Panc1 (cell line): ENCODE measurements around the gene SUV39H1. TPM values are rescaled to one million over a fixed set of nuclear protein-coding genes. Genes with fewer than 3 reads are reported as not detected.
A peak's percentile ranks its signal among the peaks of the same experiment; 100 is the strongest.

Source experiments
- ATAC-seq: fragments of 200-7000 bp; cut with Tn5 transposase; 2 replicates; pipeline ENCODE4 v1.9.1; 2020; ENCODE audit warnings: mild to moderate bottlenecking, moderate library complexity
- BruUV-seq: library from RNA; stranded (reverse); fragments of 400-500 nt; replicated peaks from 2 replicates; lab custom pipeline; 2021; lab: Mats Ljungman, UMichigan
- CTCF ChIA-PET: fragments of 300-600 bp; sonication (Branson Sonifier 250); formaldehyde crosslinking; loops from one replicate; lab custom pipeline; 2022; ENCODE audit warnings: antibody characterized with exemption; lab: Charles Lee
- POLR2A ChIA-PET: fragments of 300-600 bp; sonication (Branson Sonifier 250); formaldehyde crosslinking; loops from one replicate; lab custom pipeline; 2022; ENCODE audit warnings: antibody characterized with exemption; lab: Charles Lee
- DNase-seq: peaks from one replicate; pipeline ENCODE4 v3.0.0-alpha.2; 2010; ENCODE audit warnings: low read depth, low spot score
- H3K27ac ChIP-seq: 2 replicates; pipeline ENCODE4 v1.5.1; 2011; ENCODE audit warnings: mild to moderate bottlenecking, low read length, inconsistent platforms
- H3K27me3 ChIP-seq: fragments of 200-500 bp; sonication (Bioruptor generic); 2 replicates; pipeline ENCODE4 v1.6.0; 2014; ENCODE audit warnings: low read length, inconsistent platforms; ENCODE audit not compliant: control insufficient read depth, insufficient read depth
- H3K36me3 ChIP-seq: fragments of 200-500 bp; sonication (Bioruptor generic); 2 replicates; pipeline ENCODE4 v1.5.1; 2014; ENCODE audit warnings: inconsistent platforms, mild to moderate bottlenecking, low read length, moderate library complexity; ENCODE audit not compliant: control insufficient read depth, insufficient read depth
- H3K4me1 ChIP-seq: 2 replicates; pipeline ENCODE4 v1.5.1; 2011; ENCODE audit warnings: inconsistent platforms, mild to moderate bottlenecking, low read length, moderate library complexity; ENCODE audit not compliant: control insufficient read depth, insufficient read depth
- H3K4me3 ChIP-seq, 2 experiments: 2 replicates each; pipeline ENCODE4 v1.5.1; 2011 to 2012; ENCODE audit warnings: low read depth in 2 of 2, low read length in 2 of 2, mild to moderate bottlenecking in 2 of 2, inconsistent platforms in 1 of 2, moderate library complexity in 1 of 2
- H3K9me3 ChIP-seq: fragments of 200-500 bp; sonication (Bioruptor generic); 2 replicates; pipeline ENCODE4 v1.5.1; 2014; ENCODE audit warnings: low read depth, mild to moderate bottlenecking, inconsistent platforms, low read length, moderate library complexity; ENCODE audit not compliant: control insufficient read depth, insufficient read depth
- POLR2AphosphoS5 ChIP-seq: IDR thresholded peaks from 2 replicates; pipeline ENCODE4 v1.6.1; 2012; ENCODE audit warnings: mild to moderate bottlenecking, low read depth, low read length, moderate library complexity
- SIN3A ChIP-seq: IDR thresholded peaks from 2 replicates; pipeline ENCODE4 v1.6.1; 2012; ENCODE audit warnings: low read depth, mild to moderate bottlenecking, low read length, moderate library complexity, borderline replicate concordance; ENCODE audit not compliant: insufficient read depth
- TCF7L2 ChIP-seq: IDR thresholded peaks from 2 replicates; pipeline ENCODE4 v1.6.1; 2011; ENCODE audit warnings: mild to moderate bottlenecking, low read depth, low read length, inconsistent platforms
- in situ Hi-C: cut with HindIII; loops from 2 replicates; pipeline ENCODE4 v1.10.0; 2016; ENCODE audit warnings: low sequenced_read_pairs, low pct_unique_long_range_greater_than_20kb
- intact Hi-C: fragments of 100-400 bp; cut with micrococcal nuclease; formaldehyde crosslinking; loops from one replicate; pipeline ENCODE4 v1.10.0; 2022; ENCODE audit not compliant: unreplicated experiment
- total RNA-seq: library from RNA; stranded (reverse); gene quantifications from one replicate; pipeline ENCODE4 v1.2.1, GENCODE V29; 2021; ENCODE audit not compliant: unreplicated experiment
- TF ChIP-seq, protein P1 (sequence below): fragments of 450-650 bp; IDR thresholded peaks from 2 replicates; pipeline ENCODE4 v1.5.1; 2017; ENCODE audit warnings: mild to moderate bottlenecking
- TF ChIP-seq, protein P2 (sequence below), 2 experiments: IDR thresholded peaks; 2 replicates each; pipeline ENCODE4 v1.6.1; 2011 to 2012; ENCODE audit warnings: low read depth in 2 of 2, control low read depth in 1 of 2, low read length in 1 of 2, mild to moderate bottlenecking in 1 of 2, moderate library complexity in 1 of 2; ENCODE audit not compliant: insufficient read depth in 1 of 2

SUV39H1 gene
- total RNA-seq, 1 experiment from 2014 or later, result 25.6 TPM

DNA sequence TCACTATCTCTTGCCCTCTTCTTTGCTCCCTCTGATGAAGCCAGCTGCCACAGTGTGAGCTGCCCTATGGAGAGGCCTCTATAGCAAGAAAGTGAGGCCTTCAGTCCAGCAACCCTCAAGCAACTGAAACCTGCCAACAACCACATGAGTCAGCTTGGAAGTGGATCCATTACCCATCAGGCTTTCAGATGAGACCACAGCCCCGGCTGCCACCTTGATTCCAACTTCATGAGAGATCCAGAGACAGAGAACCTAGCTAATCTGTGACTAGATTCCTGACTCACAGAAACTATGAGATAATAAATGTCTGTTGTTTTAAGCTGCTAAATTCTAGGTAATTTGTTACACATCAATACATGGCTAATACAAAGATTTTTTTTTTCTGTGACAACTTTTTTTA is 33.3 kb upstream of the SUV39H1 start (continued):
- TF ChIP-seq TCF7L2, result no peak

DNA sequence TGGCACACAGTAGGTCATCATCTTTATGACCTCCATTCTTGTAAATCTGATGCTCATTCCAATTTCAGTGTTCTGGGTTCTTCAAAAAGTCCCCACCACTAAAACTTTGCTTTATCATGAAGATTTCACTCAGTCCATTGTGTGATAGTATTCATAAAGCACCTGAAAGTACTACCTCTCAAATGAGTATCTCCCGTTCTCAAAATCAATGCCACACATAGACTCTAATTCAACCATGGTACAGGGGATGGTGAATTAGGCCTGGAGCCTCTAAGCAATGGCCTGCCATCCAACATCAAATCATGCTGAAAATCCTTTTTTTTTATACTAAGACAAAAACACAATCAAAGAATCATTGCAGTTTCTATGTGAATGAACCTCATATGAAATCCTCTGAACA is 32.4 kb upstream of the SUV39H1 start:
- H3K27ac ChIP-seq, result no peak overlapping the region
- in situ Hi-C loops, result no loop called here
- H3K9me3 ChIP-seq, result no peaks in the 10 kb centered on the region
- no peak for ATAC-seq
- no peaks in the 10 kb centered on the region for H3K36me3 ChIP-seq
- intact Hi-C loops, result no loop called here
- DNase-seq, result no peak
- POLR2A ChIA-PET, result no interaction called here
- no peaks in the 10 kb centered on the region for H3K27me3 ChIP-seq
- CTCF ChIA-PET, result no interaction called here
- H3K4me3 ChIP-seq, result no peak overlapping the region
- no peaks in the 10 kb centered on the region for H3K4me1 ChIP-seq
- BruUV-seq, result no TSS peak
- TF ChIP-seq SIN3A (no peak), POLR2AphosphoS5 (no peak)
- TF ChIP-seq, protein P1, sequence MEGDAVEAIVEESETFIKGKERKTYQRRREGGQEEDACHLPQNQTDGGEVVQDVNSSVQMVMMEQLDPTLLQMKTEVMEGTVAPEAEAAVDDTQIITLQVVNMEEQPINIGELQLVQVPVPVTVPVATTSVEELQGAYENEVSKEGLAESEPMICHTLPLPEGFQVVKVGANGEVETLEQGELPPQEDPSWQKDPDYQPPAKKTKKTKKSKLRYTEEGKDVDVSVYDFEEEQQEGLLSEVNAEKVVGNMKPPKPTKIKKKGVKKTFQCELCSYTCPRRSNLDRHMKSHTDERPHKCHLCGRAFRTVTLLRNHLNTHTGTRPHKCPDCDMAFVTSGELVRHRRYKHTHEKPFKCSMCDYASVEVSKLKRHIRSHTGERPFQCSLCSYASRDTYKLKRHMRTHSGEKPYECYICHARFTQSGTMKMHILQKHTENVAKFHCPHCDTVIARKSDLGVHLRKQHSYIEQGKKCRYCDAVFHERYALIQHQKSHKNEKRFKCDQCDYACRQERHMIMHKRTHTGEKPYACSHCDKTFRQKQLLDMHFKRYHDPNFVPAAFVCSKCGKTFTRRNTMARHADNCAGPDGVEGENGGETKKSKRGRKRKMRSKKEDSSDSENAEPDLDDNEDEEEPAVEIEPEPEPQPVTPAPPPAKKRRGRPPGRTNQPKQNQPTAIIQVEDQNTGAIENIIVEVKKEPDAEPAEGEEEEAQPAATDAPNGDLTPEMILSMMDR, result no peak

DNA sequence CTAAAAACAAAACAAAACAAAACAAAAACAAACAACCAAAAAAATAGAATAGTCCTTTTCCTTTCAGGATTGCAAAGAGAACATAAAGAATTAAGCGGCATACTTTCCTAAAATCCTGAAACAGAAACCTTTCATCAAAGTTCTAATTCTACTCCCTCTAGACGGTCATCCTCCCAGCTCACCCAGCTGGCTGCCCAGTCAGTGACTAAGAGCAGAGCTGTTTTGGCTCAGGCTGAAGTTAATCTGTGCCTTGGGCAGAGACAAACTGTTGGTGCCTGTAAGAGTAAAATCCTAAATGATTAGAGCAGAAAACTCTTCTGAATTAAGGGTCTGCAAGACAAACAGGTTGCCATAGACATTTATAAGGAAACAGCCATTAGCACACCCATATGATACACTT is 30.5 kb upstream of the SUV39H1 start:
- CTCF ChIA-PET, result no interaction called here

More for the DNA sequence above, 30.5 kb upstream of the SUV39H1 start:
- ATAC-seq (0 out of 2 replicates have a peak, but pooled peaks have one; percentile 63), DNase-seq (no peak)
- in situ Hi-C loops, result no loop called here
- Histone ChIP-seq H3K27me3 (no peaks in the 10 kb centered on the region), H3K27ac (no peak overlapping the region), H3K36me3 (no peaks in the 10 kb centered on the region), H3K4me3 (no peak overlapping the region), H3K4me1 (no peaks in the 10 kb centered on the region), H3K9me3 (no peaks in the 10 kb centered on the region)
- intact Hi-C loops, result no loop called here
- BruUV-seq, result no TSS peak
- POLR2A ChIA-PET, result no interaction called here
- TF ChIP-seq POLR2AphosphoS5 (no peak), SIN3A (no peak), TCF7L2 (no peak)
- TF ChIP-seq, protein P1, result no peak
- TF ChIP-seq, protein P2, sequence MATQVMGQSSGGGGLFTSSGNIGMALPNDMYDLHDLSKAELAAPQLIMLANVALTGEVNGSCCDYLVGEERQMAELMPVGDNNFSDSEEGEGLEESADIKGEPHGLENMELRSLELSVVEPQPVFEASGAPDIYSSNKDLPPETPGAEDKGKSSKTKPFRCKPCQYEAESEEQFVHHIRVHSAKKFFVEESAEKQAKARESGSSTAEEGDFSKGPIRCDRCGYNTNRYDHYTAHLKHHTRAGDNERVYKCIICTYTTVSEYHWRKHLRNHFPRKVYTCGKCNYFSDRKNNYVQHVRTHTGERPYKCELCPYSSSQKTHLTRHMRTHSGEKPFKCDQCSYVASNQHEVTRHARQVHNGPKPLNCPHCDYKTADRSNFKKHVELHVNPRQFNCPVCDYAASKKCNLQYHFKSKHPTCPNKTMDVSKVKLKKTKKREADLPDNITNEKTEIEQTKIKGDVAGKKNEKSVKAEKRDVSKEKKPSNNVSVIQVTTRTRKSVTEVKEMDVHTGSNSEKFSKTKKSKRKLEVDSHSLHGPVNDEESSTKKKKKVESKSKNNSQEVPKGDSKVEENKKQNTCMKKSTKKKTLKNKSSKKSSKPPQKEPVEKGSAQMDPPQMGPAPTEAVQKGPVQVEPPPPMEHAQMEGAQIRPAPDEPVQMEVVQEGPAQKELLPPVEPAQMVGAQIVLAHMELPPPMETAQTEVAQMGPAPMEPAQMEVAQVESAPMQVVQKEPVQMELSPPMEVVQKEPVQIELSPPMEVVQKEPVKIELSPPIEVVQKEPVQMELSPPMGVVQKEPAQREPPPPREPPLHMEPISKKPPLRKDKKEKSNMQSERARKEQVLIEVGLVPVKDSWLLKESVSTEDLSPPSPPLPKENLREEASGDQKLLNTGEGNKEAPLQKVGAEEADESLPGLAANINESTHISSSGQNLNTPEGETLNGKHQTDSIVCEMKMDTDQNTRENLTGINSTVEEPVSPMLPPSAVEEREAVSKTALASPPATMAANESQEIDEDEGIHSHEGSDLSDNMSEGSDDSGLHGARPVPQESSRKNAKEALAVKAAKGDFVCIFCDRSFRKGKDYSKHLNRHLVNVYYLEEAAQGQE (IDR thresholded peaks at IDR 0.05; ENCODE audit: insufficient read depth in 1 of 2, low read depth in 2 of 2, low read length in 1 of 2), result no peak
